Bone marrow (tissue), 2 donors: ENCODE measurements around the gene MRPL21.

ENCODE experiments used
- DNase-seq, 2 donors: peaks; one replicate each; lab custom pipeline; 2025; lab: John Stamatoyannopoulos, UW

MRPL21 gene

DNA sequence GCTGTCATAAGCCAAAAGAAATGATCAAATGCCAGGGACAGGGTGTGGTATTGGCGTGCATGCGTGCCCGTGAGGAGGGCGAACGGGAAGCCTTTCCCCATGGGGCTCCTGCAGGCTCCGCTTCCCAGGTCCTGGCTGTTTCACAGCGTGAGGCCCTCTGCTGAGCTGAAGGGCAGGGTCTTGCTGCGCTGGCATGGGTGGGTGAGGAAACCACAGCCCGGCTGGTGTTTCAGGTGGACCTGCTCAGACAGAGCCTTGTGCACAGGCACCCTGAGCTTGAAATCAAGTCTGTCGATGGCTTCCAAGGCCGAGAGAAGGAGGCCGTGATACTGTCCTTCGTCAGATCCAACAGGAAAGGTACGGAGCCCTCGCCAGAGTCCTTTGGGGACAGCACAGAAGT is 31.4 kb upstream of the MRPL21 start:
- no peak for DNase-seq

DNA sequence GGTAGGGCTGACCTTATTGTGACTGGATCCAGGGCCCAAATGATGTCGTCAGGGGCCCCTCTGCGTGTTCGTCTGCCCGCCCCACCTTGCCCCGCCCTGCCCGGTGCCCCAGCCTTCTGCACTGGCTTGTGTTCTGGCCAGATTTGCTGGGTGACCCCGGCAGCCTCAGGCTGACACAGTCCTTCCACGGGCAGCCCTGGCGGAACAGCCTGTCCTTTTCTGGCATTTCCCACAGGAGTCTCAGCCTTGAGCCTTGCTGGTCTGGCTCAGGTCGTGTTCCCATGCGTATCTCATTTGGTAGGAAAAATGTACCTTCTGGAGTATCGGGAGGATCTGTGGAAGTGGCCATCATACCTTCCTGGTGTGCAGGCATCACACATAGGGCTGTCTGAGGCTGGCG is 31.0 kb upstream of the MRPL21 start:
- DNase-seq: no peak

DNA sequence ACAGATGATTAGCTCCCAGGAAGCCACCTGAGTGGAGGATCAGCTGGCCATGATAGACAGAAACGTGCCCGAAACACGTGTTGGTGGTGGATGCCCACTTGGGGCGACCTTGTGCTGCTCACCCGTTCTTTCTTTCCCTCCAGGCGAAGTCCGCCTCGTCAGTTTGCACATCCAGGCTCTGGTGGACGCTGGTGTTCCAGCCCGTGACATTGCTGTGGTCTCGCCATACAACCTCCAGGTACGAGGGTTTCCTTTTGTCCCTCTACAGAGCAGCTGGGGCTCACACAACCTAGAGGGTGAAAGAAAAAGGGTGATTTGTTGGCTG is 30.7 kb upstream of the MRPL21 start:
- no peak for DNase-seq

DNA sequence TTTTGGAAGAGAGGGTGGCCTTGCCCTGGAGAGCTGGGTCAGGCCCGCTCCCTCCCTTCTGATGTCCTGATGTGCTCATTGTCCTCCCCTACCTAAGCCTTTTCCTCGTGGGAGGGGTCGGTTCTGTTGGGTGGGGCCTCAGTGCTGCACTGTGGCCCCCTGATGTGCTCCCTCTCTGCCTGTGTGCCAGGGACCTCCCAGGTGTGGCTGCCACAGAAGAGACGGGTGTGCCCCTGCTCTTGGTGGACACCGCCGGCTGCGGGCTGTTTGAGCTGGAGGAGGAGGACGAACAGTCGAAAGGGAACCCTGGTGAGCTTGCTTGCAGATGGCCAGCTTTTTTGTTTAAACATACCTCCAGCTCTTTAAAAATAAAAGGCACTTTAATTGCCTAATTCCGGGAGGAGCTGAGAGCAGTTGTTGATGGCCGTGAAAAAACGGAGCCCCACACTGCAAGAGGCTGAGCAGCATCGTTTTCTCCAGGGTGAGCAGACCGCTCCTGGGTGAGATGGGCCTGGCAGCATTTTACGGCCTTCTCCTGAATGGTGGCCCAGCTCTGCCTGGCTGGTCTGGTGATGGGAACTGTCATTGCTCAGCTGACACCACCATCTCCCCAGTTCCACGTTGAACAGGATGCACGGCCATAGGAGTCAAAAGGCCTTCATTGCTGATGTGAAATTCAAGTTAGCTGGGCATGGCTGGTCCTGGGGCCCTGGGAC is 30.1 kb upstream of the MRPL21 start:
- no peak for DNase-seq

DNA sequence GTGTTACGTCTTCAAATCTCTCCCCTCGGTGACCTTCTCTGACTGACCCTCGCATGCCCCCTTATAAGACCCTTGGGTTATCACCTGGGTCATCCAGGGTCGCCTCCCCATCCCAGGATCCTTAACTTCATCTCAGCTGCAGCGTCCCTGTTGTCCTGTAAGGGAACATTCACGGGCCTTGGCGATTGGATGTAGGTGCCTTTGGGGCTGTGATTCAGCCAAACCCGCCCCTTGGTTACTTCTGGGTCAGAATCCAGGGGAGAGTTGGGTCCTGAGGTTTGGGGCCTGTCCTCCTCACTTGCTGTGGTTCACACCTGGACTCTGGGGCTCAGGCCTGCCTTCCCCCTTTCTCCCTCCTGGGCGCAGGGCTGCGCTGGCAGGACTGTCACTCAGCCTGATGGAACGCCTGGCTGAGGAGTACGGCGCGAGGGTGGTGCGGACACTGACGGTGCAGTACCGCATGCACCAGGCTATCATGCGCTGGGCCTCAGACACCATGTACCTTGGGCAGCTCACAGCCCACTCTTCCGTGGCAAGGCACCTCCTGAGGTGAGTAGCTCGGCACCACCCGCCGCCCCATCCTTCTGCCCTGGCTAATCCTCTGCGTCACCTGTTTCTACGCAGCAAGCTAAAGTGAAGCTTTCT is 29.4 kb upstream of the MRPL21 start:
- no peak for DNase-seq

DNA sequence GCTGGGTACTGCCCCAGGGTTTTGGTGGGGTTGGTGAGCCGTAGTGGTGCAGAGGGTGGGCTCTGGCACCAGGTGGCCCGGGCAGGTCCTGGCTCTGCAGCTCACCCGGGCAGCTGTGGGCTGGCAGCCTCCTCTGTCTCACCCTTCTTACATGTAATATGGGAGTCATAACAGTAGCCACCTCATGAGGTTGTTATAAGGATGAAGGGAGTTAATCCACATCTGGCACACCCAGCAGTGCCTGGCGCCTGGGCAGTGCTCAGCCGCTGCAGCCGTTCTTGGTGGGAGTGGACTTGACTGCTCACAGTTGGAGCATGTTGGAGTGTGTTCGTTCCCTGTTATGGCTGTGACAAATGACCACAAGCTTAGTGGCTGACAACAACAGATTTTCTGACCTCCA is 28.7 kb upstream of the MRPL21 start:
- DNase-seq: no peak

DNA sequence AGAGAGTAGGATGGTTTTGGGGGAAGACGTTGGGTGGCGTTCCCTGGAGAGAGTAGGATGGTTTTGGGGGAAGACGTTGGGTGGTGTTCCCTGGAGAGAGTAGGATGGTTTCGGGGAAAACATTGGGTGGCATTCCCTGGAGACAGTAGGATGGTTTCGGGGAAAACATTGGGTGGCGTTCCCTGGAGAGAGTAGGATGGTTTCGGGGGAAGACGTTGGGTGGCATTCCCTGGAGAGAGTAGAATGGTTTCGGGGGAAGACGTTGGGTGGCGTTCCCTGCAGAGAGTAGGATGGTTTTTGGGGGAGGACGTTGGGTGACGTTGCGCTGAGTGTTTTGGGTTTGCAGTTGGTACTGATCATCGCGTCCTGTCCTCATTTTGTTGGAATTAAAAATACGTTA is 28.3 kb upstream of the MRPL21 start:
- DNase-seq: no peak

DNA sequence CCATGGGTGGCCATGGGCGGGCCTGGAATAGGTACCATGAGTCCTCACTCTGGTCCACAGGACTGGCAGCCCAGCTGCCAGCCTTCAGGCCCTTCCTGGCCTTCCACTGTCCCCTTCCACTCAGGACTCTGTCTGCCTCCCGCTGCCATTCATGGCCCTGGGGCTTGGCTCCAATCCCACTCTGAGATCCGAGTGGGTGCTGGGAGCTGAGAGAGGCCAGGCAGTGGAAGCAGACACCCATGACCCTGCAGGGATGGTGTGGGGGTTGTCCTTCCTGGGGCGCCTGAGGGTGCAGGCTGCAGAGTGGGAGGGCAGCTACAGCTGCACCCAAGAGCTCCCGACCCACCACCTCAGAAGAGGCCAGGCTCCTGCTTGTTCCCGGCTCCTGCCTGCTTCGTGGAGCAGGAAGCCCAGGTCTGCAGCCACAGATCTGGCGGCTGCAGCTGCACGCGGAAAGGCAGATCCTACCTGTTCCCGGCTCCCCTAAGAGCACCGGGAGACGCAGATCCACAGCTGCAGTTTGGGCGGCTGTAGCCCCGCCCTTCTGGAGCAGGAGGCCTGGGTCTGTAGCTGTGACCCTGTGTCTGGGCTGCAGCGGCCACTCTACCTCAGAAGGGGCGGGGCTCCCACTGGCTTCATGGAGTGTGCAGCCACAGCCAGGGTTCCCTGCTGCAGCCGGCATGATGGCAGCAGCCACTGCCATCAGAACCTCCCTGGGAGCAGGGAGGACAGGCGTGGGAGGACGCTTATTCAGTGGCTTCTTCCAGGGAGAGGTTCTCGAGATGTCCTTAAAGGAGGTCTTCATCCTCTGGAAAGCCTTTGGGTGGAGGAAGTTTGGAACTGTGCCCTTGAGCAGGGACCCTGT is 27.6 kb upstream of the MRPL21 start:
- no peak for DNase-seq

DNA sequence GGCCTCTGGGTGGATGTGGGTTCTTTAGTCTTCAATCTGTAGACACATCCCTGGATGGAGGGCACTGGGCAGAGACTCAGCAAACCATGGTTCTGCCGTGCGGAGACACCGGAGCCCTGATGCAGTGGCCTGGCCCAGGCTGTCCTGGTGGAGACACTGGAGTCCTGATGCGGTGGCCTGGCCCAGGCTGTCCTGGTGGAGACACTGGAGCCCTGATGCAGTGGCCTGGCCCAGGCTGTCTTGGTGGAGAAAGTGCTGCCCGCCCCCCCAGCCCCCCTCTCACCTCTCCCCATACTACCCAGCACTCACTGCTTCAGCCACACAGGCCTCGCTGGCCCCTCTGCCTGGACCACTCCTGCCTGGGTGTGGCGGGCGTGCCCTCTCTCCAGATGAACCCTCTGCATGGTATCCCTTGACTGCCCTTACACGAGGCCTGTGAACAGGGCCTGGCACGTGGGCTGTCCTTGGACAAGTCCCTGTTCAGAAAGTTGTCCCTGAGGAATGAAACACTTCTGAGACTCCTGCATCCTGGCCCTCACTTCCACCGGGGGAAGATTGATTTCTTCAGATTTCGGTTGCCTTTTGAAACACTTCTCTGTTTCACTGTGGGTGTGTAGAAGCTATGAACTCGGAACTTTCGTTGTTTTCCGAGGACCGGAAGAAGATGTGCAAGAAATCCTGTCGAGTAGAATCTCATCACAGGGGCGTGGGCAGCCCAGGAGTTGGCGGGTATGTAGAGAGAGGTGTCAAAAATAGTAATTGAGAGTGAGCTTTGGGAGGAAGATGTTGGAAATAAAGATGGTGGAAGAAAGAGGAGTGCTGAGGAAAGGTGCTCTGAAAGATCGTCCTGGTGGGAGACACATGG is 26.3 kb upstream of the MRPL21 start:
- no peak for DNase-seq

DNA sequence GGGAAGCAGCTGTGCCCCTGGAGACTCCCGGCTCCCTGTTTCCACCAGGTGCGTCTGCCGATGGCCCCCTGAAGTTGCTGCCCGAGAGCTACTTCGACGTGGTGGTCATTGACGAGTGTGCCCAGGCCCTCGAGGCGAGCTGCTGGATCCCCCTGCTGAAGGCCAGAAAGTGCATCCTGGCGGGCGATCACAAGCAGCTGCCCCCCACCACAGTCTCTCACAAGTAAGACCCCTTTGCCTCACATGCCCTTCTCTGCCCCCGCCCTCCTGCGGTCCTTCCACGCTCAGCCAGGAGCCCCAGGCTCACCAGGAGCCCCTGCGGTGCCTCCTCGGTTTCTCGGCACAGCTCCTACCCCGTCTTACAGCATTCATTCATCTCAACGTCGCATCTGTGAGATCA is 25.5 kb upstream of the MRPL21 start:
- no peak for DNase-seq

DNA sequence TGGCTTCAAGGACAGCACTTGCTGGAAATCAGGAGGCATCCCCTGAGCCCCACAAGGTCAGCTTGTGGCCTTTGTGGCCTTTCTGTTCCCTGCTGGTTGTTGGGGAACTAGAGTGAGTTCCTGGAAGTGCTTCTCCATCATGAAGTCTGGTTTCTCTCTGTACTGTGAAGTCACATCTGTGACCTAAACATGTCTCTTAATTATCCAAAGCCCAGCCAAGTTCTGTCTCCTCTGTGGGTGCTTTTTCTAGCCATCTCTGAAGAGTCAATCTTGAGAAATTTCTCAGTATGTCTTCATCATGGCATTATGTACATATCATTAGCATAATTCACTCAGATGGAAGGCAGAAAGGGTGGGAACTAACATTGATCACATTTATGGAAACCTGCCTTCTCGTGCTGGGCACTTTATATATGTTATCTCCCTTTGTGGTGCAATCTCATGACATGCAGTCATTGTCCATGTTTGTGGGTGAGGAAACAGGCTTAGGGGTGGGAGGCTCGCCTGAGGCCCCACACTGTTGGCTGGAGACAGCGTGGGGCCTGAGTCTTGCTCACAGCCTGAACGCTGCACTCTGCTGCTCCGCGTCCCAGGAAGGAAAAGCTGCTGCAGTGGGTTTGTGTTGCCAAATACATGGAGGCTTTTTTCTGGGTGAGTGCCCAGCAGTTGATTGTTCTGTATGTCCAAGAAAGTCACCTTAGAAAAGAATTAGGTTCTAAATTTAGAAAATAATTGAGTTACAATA is 24.7 kb upstream of the MRPL21 start:
- DNase-seq: no peak

DNA sequence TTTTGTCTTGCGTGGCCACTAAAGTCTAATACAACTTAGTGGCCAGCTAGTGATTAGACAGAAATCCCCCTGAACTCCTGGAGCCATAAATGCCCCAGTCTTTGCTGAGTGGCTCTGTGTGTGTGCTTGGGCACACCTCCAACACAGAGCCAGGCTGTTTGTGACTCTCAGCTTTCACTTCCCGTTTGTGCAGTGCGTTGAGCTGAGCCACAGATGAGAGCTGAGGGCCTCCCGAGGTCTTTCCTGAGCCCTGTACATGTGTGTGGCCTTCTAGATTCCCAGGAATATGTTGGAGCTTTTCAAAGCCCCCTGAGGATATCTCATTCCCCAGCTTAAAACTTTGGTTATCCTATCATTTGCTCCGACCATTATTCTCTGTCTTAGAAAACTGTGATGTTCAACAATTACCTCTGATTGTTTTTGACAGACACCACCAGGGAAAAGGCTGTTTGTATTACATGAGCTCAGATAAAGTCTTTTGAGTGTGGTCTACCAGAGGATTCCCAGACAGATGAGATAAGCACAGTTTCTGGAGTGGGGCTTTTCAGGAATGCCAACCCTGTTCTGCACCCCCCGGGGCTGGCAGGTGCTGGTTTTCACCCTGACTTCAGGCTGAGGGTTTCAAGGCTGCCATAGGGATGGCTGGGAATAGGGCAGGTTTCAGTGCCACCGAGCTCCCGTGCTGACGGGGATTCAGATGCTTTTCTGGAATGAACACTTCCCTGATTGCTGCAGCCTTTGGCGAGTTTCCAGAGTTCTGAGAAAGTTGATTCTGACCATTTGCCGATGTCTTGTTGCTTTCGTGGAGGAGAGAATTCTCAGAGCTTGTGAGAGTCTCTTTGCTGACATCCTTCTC is 23.9 kb upstream of the MRPL21 start:
- peak in 1 of 2 donors; percentile 13 for DNase-seq

DNA sequence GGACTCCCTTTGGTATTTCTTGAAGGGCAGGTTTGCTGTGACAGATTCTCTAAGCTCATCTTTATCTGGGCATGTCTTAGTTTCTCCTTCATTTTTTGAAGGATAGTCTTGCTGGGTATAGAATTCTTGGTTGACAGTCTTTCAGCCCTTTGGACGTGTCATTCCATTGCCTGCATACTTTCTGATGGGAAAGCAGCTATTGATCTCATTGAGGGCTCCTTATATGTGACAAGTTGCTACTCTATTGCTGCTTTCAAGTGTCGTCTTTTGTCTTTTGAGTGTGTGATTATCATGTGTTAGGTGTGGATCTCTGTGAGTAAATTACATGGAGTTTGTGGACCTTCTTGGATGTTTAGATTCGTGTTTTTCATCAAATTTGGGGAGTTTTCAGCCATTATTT is 22.0 kb upstream of the MRPL21 start:
- DNase-seq: no peak

DNA sequence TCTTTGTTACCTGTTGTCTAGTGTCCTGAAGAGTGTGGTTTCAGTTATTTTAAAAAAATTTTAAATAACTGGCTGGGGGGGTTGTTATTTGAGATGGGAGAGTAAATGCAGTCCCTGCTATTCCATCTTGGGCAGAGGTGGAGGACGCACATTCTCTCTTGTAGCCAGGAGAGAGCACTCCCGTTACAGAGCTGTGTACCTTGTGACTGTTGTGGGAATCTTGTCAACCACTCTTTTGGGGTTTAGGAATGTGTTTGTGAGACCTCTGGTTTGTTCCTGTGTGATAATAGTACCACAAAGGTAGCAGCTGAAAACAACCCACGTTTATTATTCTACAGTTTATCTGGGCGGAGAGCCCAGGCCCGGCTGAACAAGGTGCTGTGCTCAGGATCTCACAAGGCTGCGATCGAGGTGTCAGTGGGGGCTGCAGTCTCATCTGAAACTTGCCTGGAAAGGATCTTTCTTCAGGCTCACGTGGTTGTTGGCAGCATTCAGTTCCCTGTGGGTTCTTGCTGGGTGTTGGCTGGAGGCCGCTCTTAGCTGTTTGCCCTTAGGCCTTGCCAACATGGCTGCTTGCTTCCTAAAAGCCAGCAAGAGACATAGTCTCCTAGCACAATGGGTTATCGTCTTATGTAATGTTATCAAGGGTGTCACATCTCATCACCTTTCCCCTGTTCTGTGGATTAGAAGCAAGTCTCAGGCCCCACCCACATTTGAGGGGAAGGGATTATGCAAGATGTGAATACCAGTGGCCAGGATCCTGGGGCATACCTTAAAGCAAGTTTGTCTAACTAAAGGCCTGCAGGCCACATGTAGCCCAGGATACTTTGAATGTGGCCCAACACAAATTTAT is 20.7 kb upstream of the MRPL21 start:
- DNase-seq: no peak

DNA sequence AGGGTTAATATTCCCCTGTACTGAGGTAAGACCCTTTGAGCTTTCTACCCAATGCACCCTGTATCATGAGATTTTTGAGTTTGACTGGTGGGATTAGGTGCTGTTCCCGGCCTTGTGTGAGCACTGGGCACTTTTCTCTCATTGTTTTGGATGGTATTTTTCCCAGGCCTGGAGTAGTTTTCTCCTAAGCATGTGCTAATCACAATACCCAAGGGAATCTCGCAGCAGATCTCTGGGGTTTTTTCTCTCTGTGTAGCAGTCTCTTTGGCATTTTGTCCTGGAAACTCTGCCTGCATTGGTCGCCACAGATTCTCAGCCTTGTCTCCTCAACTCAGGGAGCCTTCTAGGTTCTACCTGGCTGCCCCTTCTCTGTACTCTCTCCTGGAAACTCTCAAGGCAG is 20.0 kb upstream of the MRPL21 start:
- no peak for DNase-seq

DNA sequence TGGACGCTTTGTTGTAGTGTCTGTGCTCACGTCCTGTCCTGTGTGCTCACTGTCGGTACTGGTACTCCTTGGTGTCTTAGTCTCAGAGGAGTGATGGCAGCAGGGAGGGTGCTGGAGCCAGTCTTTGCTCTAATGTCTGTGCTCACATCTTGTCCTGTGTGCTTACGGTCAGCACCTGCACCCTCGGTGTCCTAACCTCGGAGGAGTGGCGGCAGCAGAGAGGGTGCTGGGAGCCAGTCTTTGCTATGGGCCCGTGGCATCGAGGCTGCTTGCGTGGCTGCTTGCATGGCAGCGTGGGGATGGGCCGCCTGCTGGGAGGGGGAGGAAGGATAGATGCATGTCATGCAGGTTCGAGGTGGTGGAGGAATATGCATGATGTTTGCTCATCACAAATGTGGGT is 12.8 kb upstream of the MRPL21 start:
- DNase-seq: no peak

DNA sequence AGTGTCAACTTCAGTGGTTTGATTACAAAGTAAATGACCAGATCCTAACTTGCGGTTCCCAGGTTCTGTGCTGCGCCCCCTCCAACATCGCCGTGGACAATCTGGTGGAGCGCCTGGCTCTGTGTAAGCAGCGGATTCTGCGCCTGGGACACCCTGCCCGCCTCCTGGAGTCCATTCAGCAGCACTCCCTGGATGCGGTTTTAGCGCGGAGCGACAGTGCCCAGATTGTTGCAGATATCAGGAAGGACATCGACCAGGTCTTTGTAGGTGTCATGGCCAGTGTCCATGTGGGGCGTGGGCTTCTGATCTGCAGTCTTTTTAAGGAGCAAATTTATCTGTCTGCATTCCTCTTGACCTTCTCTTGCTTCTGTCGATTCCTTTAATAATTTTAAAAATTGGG is 11.1 kb upstream of the MRPL21 start:
- no peak for DNase-seq

DNA sequence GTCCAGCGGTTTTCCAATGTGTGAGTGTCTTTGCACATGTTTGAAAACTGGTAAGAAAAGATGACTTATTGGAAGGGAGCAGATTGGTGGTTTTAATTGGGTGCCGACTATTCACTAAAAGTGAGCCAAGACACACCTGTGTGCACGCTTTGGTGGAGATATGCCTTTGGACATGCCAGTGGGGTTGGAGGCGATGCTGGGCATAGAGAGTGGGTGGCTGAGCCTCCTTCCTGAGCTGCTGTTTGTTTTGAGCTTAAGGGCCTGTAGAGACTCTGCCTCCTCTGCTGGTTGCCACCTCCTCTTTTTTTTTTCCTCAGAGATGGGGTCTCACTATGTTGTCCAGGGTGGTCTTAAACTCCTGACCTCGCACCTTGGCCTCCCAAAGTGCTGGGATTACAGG is 9.6 kb upstream of the MRPL21 start:
- DNase-seq: no peak

DNA sequence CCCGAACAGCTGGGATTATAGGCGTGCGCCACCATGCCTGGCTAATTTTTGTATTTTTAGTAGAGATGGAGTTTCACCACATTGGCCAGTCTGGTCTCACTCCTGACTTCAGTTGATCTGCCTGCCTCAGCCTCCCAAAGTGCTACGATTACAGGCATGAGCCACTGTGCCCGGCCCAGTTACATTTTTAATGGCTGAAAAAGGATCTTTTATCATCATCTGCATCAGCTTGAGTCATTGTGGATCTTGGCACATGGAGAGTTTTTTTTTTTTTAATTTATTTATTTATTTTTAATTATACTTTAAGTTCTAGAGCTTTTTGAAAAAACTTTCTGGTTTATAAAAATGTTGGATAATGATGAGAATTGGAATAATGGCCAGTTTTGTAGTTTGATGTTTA is 8.6 kb upstream of the MRPL21 start:
- no peak for DNase-seq

DNA sequence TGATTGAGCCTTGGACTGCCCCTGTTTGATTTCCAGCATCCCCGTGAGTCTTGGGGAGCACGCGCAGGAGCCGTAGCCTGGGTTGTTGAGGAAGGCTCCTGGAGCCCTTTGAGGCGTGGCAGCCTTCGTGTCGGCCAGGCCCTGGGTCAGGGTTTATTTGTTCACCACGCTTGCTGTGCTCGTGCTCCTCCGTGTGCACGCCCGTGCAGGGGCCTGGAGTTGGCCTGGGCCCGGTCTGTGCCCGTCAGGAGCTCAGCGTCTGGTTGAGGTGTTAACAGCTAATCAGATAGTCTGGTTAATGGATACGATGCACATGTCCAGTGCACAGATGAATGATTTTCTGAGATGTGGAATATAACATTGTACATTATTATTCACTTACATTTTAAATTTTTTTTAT is 8.1 kb upstream of the MRPL21 start:
- no peak for DNase-seq
